Activated CD4-positive, alpha-beta T cell treated with anti-CD3 and anti-CD28 coated beads, Interleukin-2, amount 50 U/mL, for 1 hour (primary cell): ENCODE measurements around the gene VAV2.

Experiments used
- DNase-seq: peaks from one replicate; pipeline ENCODE4 v3.0.0-alpha.2; 2020

Gene VAV2

DNA sequence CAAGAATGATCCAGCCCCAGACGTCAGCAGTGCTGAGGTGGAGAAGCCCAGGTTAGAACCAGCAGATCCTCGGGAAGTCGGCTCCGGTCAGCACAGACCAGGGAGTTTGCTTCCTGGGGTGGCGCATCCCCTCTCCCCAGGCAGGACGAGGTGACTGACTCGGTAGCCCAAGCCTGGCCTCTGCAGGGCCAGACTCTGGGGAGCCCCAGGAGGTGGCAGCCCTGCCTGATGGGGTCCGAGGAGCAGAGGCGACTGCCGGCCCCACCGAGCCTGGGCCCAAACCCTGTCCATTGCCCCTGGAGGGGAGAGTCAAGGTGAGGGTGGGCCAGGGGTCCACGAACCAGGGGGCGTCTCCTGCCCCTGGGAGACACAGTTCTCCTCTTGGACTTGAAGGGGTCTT, 201.1 kb downstream of the VAV2 start:
- no peak for DNase-seq

- no peak for DNase-seq
These were observed 202.3 kb downstream of the VAV2 start for GRCh38 chr9:133789778-133790177.

DNA sequence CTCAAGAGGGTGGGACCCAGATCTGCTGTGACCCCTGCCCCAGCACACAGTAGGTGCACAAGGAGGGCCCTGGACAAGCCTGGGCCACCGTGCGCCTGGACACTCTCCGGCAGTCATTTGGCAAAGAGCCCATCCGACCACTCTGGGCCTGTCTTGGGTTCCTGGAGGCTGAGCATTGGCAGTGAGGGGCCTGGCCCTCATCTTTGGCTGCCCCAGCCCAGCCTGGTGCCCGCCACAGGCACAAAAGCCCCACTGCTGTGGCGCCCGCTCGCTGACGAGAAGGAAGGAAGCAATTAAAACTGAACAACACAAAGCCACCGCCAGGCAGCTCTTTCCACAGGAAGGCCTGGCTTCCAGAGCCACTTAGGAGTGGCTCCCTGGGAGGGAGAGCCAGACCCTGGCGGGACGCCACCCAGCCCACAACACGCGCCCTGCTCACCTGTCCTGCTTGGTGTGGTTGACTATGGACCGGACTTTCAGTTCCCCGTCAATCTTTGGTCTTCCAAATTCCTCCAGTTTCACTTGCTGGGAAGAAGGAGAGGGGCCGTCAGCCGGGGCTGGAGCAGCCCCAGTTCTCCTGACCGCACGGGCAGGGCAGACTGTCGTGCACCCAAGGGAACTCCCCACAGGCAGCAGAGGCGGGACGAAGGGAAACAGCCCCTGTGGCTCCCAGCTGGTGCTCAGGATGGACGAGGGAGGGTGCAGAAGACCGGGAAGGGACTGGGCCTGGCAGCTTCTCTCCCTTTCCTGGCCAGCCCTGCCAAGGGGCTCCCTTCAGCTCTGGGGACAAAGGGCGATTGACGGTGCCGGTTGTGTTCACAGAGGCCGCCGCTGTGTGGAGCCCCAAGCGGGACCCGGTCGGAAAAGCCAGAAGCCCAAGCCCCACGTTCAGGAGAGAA, 203.1 kb downstream of the VAV2 start:
- no peak for DNase-seq

DNA sequence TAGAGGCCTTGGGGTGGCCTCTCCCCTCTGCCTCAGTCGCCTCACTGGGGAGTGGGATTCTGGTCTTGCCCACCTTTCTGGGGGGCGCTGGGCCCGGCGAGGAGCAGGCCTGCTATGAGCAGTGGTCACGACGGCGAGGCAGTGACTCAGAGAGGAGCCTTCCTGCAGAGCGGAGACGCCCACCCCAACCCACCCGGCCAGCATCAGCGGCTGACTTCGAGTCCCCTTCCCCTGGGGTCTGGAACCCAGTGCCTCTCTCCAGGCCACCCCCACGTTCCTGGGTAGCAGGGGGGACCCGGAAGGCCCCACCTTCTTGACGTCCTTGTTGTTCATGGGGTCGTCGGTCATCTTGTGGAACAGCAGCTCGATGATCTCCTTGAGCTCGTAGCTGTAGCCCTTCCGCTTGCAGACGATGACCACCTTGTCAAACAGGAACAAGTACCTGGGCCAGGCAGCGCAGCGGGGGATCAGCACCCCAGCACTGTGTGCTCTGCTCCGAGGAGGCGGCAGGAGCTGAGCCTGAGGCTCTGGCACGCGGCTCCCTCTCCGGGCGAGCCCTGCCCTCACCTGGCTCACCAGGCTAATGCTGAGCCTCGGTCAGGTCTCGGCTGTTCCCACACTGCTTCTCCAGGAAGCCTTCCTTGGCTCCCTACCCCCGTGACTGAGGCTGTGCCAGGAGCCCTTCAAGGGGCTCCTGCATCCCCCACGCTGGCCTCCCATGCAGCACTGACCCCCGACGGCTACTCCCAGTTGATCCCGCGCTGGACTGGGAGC, 203.9 kb downstream of the VAV2 start:
- no peak for DNase-seq

- no peak for DNase-seq
These were observed 204.4 kb downstream of the VAV2 start for GRCh38 chr9:133787754-133788025.

- no peak for DNase-seq
These were observed 205.0 kb downstream of the VAV2 start for GRCh38 chr9:133786907-133787753.

GRCh38 chr9:133786371-133786753, 205.8 kb downstream of the VAV2 start:
- no peak for DNase-seq

DNA sequence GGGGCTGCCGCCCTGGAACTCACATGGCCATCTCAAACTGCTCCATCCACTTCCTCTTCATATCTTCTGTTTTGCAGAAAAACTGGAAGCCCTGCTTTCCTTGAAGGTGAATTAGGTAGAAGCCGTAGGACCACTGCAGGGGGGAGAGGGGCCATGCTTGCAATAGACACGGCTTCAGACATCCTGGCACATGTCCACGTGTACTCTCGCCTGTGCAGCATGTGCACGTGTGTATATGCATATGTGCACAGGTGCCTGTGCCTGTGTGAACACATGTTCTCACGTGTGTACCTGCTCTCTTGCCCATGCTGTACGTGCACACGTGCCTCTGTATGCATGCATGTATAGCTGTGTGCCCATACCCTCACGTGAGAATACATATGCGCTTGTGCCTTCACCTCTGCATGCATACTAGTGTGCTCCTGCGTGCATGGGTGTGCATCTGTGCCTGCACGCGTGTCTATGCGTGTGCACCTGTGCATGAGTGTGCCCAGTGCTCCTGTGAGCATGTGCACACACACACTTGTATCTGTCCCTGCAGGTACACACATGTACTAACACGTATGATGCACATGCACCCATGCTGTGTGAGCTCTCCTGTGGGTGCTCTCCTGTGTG, 206.3 kb downstream of the VAV2 start:
- no peak for DNase-seq

DNA sequence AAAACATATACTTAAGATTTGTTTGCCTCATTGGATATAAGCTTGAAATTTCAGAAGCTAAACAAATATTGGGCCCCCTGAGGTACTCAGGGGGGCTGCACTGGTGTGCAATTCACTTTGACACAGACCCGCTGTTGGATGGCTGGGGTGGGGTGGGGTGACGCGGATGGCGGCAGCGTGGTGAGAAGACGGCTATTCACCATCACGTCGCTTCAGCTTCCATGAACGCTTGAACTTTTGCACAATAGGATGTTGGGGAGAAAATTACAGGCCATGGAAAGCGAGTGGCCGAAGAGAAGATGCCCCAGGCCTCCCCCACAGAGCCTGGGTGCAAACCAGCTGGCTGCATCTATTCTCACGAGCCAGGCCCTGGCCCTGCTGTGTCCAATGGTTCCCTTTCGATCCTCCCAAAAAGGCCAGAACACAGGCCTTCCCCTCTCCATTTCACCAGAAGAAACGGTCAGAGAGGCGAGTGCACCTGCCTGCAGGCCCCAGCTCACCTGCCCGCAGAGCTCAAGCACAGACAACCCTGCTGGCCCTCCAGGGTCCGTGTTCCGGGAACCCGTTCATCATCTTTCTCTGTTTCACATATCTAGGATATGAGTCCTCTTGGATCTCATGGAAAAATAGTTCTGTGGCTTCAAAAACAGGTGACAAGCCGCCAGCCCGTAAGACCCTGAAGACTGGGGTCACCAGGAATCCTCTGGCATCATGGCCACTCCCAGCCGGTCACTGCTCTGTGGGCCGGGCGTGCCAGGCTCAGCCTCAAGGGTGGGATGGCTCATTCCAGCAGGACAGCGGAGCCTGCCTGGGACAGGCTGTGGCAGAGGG, 207.2 kb downstream of the VAV2 start:
- no peak for DNase-seq

DNA sequence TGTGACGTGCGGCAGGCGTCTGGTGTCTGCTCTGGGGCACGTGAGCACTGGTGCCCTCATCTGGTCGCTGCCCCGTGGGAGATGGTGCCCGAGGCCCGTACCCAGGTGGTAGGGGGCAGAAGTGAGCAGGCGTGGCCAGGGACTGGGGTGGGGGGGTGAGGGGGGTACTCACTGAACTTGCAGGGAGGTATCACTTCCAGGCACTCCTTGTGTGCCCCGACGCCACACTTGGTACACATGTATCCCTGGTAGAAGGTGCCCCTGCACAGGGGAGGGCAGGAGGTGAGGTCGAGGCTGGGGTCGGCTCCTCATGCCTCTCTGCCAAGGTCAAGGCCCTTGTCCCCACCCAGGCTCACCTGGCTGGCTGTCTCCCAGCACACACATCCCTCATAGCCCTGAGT, 208.8 kb downstream of the VAV2 start:
- no peak for DNase-seq

- DNase-seq, result peak; percentile 68
These were observed 209.7 kb downstream of the VAV2 start for GRCh38 chr9:133782157-133783130.

DNA sequence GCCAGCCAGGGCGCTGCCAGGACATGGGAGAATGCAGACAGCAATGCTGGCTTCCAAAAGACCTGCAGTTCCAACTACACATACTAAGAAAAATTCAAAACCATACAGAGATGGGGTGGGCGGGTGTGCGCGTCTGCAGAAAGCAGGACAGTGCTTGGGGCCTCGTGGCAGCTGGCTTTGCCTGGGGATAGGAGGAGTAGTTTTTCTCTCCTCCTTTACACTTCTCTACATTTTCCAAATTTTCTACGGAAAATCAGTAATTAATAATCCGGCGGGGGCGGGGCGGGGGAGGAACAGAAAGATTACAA, 210.3 kb downstream of the VAV2 start:
- no peak for DNase-seq

DNA sequence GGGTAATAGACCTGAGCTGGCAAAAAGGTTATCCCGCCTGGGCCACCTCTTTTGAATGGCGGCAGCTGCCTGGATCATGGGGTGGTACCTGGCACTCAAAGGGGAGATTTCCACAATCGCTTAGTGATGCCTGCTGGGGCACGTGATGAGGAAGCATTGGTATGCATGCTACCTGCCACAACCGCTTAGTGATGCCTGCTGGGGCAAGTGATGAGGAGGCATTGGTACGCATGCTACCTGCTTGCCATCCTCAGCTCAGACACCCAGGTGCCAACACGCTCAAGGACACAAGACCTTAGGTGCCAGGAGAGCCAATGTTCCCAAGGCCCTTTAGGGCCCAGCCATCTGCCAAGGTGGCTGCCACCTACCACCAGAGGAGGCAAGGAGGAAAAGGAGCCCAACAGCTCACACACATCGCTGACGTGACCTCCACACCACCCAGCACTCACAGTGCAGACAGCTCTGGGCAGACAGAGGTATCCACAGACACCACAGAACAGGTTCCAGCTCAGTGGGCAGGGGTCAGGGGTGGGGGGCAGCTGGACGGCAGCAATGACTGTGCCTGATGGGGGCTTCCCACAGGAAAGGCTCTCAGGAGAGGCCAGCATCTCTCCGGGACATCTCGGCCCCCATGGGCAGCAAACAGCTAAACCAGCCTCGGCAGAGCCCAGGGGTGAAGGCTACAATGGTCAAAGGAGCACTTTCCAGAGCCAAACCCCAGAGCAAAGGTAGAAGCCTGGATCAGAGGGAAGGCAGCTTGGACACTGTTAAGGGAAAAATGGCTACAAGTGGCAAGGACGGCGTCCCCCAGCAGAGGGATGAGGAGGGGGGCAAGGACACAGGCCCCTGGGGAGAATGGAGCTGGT, 210.9 kb downstream of the VAV2 start:
- no peak for DNase-seq

- DNase-seq, result no peak
These were observed 211.6 kb downstream of the VAV2 start for GRCh38 chr9:133780404-133780945.

GRCh38 chr9:133779516-133780403, 212.4 kb downstream of the VAV2 start:
- DNase-seq, result no peak

- DNase-seq, result no peak
These were observed 213.0 kb downstream of the VAV2 start for GRCh38 chr9:133779081-133779480.

DNA sequence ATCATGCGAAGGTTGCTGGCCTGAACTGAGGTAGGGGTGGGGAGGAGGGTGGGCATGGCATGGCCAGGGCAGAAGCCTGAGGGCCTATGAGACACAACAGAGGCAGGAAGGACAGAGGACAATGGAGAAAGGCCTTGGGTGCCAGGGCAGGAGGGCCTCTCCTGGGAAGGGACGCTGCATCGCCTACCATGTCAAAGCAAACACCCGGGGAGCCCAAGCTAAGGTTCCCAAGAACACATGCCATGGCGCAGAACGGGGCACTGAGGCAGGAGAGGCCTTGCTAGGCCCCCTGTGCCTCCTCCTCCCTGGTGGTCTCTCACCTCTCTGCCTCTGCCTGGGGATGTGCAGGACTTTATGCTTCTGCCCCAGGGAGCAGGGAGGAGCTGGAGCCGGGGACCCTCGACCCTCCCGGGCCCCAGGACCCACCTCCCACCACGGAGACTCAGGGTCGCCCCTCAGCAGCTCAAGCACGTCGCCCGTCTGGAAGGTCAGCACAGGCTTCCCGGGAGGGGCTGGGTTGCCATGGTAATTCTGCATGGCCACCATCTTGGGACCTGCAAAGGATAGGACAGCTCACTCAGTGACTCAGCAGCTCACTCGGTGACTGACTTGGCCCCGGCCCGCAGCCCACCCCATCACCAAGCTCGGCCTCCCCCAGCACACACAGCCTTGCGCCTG, 213.6 kb downstream of the VAV2 start:
- no peak for DNase-seq

DNA sequence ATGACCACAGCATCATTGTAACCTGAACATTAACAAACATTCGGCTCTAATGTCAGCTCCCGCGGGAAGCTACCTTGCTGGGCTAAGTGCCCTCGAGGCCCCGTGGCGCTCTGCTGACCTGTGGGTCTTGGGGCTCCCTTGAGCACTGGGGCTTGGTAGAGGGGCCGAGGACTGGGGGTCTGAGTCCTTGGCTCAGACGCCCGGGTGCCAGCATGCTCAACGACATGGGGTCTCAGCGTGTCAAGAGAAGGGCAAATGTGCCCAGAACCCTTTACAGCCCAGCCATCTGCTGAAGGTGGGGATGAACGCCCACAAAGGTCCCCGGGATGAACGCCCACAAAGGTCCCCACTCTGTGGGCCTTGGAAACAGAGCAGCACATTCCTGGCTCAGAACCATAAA, 214.3 kb downstream of the VAV2 start:
- DNase-seq, result no peak
